Measurements from ENCODE around the gene ROCK2.

Gene ROCK2

GRCh38 chr2:11344342-11344955 lies at the start of gene ROCK2:
Gene ROCK2 (minus strand): TSS chr2:11344636. CDS start chr2:11344136, 500 bp downstream.
- ATAC-seq (ENCODE audit: low read depth) (peak; percentile 74), DNase-seq (ENCODE audit: low spot score in 2 of 2) (peak; percentile 54 to 61)
- peak within 1 kb of the TSS; percentile 81 for H3K27ac Mint-ChIP-seq
- H3K9me3 Mint-ChIP-seq, result no peaks in the 10 kb centered on the region
- peaks cover 13% of the 10 kb centered on the region for H3K4me1 Mint-ChIP-seq
- H3K36me3 Mint-ChIP-seq, result no peaks in the 10 kb centered on the region
- peak within 1 kb of the TSS; percentile 96 for H3K4me3 Mint-ChIP-seq
- no peaks in the 10 kb centered on the region for H3K27me3 Mint-ChIP-seq

- no peak for DNase-seq (ENCODE audit: low spot score in 2 of 2)
- H3K36me3 Mint-ChIP-seq, result no peaks in the 10 kb centered on the region
- no peaks in the 10 kb centered on the region for H3K4me1 Mint-ChIP-seq
- no peaks in the 10 kb centered on the region for H3K9me3 Mint-ChIP-seq
- no peak overlapping the region for H3K4me3 Mint-ChIP-seq
- H3K27me3 Mint-ChIP-seq, result peaks cover 3% of the 10 kb centered on the region
- no peak for ATAC-seq (ENCODE audit: low read depth)
- H3K27ac Mint-ChIP-seq, result no peak overlapping the region
These were observed 49.3 kb upstream of the ROCK2 start for GRCh38 chr2:11393711-11394236.

- no peaks in the 10 kb centered on the region for H3K27me3 Mint-ChIP-seq
- no peaks in the 10 kb centered on the region for H3K9me3 Mint-ChIP-seq
- DNase-seq (ENCODE audit: low spot score in 2 of 2) (no peak), ATAC-seq (ENCODE audit: low read depth) (no peak)
- no peaks in the 10 kb centered on the region for H3K4me1 Mint-ChIP-seq
- no peak overlapping the region for H3K27ac Mint-ChIP-seq
- no peak overlapping the region for H3K4me3 Mint-ChIP-seq
- no peaks in the 10 kb centered on the region for H3K36me3 Mint-ChIP-seq
These were observed 47.5 kb upstream of the ROCK2 start for GRCh38 chr2:11391942-11392266.

- Mint-ChIP-seq H3K27me3 (peaks cover 1% of the 10 kb centered on the region), H3K36me3 (no peaks in the 10 kb centered on the region)
These were observed 45.9 kb upstream of the ROCK2 start for GRCh38 chr2:11390399-11390658.

GRCh38 chr2:11389551-11390398 lies 45.3 kb upstream of the ROCK2 start:
- H3K27me3 Mint-ChIP-seq, result peaks cover 1% of the 10 kb centered on the region
- no peaks in the 10 kb centered on the region for H3K4me1 Mint-ChIP-seq
- H3K36me3 Mint-ChIP-seq, result no peaks in the 10 kb centered on the region
- no peak for DNase-seq (ENCODE audit: low spot score in 2 of 2)
- no peak overlapping the region for H3K4me3 Mint-ChIP-seq
- no peak for ATAC-seq (ENCODE audit: low read depth)
- no peak overlapping the region for H3K27ac Mint-ChIP-seq
- no peaks in the 10 kb centered on the region for H3K9me3 Mint-ChIP-seq

More at GRCh38 chr2:11390399-11390658, 45.9 kb upstream of the ROCK2 start:
- DNase-seq (ENCODE audit: low spot score in 2 of 2) (no peak), ATAC-seq (ENCODE audit: low read depth) (no peak)
- H3K4me1 Mint-ChIP-seq, result no peaks in the 10 kb centered on the region
- no peaks in the 10 kb centered on the region for H3K9me3 Mint-ChIP-seq
- no peak overlapping the region for H3K27ac Mint-ChIP-seq
- no peak overlapping the region for H3K4me3 Mint-ChIP-seq

- DNase-seq (ENCODE audit: low spot score in 2 of 2), result no peak
- no peaks in the 10 kb centered on the region for H3K36me3 Mint-ChIP-seq
- H3K27ac Mint-ChIP-seq, result no peak overlapping the region
- no peaks in the 10 kb centered on the region for H3K4me1 Mint-ChIP-seq
- peaks cover 1% of the 10 kb centered on the region for H3K27me3 Mint-ChIP-seq
- no peaks in the 10 kb centered on the region for H3K9me3 Mint-ChIP-seq
- no peak for ATAC-seq (ENCODE audit: low read depth)
- H3K4me3 Mint-ChIP-seq, result no peak overlapping the region
These were observed 44.6 kb upstream of the ROCK2 start for GRCh38 chr2:11389052-11389420.

- Mint-ChIP-seq H3K27ac (no peak overlapping the region), H3K4me3 (no peak overlapping the region), H3K36me3 (no peaks in the 10 kb centered on the region), H3K4me1 (no peaks in the 10 kb centered on the region), H3K27me3 (peaks cover 1% of the 10 kb centered on the region), H3K9me3 (no peaks in the 10 kb centered on the region)
- ATAC-seq (ENCODE audit: low read depth) (peak; percentile 31), DNase-seq (ENCODE audit: low spot score in 2 of 2) (no peak)
These were observed 44.0 kb upstream of the ROCK2 start for GRCh38 chr2:11388262-11389051.

GRCh38 chr2:11387843-11388242 lies 43.4 kb upstream of the ROCK2 start:
- H3K27me3 Mint-ChIP-seq, result peaks cover 1% of the 10 kb centered on the region
- ATAC-seq (ENCODE audit: low read depth) (no peak), DNase-seq (ENCODE audit: low spot score in 2 of 2) (no peak)
- H3K9me3 Mint-ChIP-seq, result no peaks in the 10 kb centered on the region
- no peak overlapping the region for H3K4me3 Mint-ChIP-seq
- no peak overlapping the region for H3K27ac Mint-ChIP-seq
- no peaks in the 10 kb centered on the region for H3K4me1 Mint-ChIP-seq
- no peaks in the 10 kb centered on the region for H3K36me3 Mint-ChIP-seq

- H3K9me3 Mint-ChIP-seq, result no peaks in the 10 kb centered on the region
These were observed 42.6 kb upstream of the ROCK2 start for GRCh38 chr2:11387100-11387390.

GRCh38 chr2:11385847-11386246 lies 41.4 kb upstream of the ROCK2 start:
- Mint-ChIP-seq H3K4me3 (no peak overlapping the region), H3K27me3 (peaks cover 1% of the 10 kb centered on the region), H3K9me3 (no peaks in the 10 kb centered on the region), H3K27ac (no peak overlapping the region), H3K36me3 (no peaks in the 10 kb centered on the region), H3K4me1 (peaks cover 3% of the 10 kb centered on the region)
- no peak for ATAC-seq (ENCODE audit: low read depth)
- DNase-seq (ENCODE audit: low spot score in 2 of 2), result no peak

More at GRCh38 chr2:11387100-11387390, 42.6 kb upstream of the ROCK2 start:
- Mint-ChIP-seq H3K27ac (no peak overlapping the region), H3K4me1 (no peaks in the 10 kb centered on the region), H3K36me3 (no peaks in the 10 kb centered on the region), H3K4me3 (no peak overlapping the region), H3K27me3 (peaks cover 1% of the 10 kb centered on the region)
- no peak for DNase-seq (ENCODE audit: low spot score in 2 of 2)
- ATAC-seq (ENCODE audit: low read depth), result no peak

GRCh38 chr2:11385216-11385615 lies 40.8 kb upstream of the ROCK2 start:
- no peak overlapping the region for H3K4me3 Mint-ChIP-seq
- no peaks in the 10 kb centered on the region for H3K36me3 Mint-ChIP-seq
- no peak for DNase-seq (ENCODE audit: low spot score in 2 of 2)
- H3K4me1 Mint-ChIP-seq, result peaks cover 3% of the 10 kb centered on the region
- peaks cover 1% of the 10 kb centered on the region for H3K27me3 Mint-ChIP-seq
- H3K27ac Mint-ChIP-seq, result no peak overlapping the region
- no peaks in the 10 kb centered on the region for H3K9me3 Mint-ChIP-seq
- no peak for ATAC-seq (ENCODE audit: low read depth)

- ATAC-seq (ENCODE audit: low read depth), result no peak
- Mint-ChIP-seq H3K27me3 (no peaks in the 10 kb centered on the region), H3K4me1 (peaks cover 15% of the 10 kb centered on the region), H3K36me3 (no peaks in the 10 kb centered on the region), H3K9me3 (no peaks in the 10 kb centered on the region), H3K4me3 (no peak overlapping the region), H3K27ac (no peak overlapping the region)
- no peak for DNase-seq (ENCODE audit: low spot score in 2 of 2)
These were observed 35.1 kb upstream of the ROCK2 start for GRCh38 chr2:11379558-11379957.

- no peaks in the 10 kb centered on the region for H3K9me3 Mint-ChIP-seq
- peaks cover 29% of the 10 kb centered on the region for H3K4me1 Mint-ChIP-seq
- no peaks in the 10 kb centered on the region for H3K27me3 Mint-ChIP-seq
- DNase-seq (ENCODE audit: low spot score in 2 of 2), result peak; percentile 22 to 38
- peak; percentile 89 for ATAC-seq (ENCODE audit: low read depth)
- H3K27ac Mint-ChIP-seq, result no peak overlapping the region
- peak overlapping the region; percentile 47 for H3K4me3 Mint-ChIP-seq
- no peaks in the 10 kb centered on the region for H3K36me3 Mint-ChIP-seq
These were observed 33.6 kb upstream of the ROCK2 start for GRCh38 chr2:11377928-11378545.

GRCh38 chr2:11376071-11376470 lies 31.6 kb upstream of the ROCK2 start:
- no peak for DNase-seq (ENCODE audit: low spot score in 2 of 2)
- Mint-ChIP-seq H3K27ac (peak overlapping the region; percentile 53), H3K4me3 (no peak overlapping the region), H3K4me1 (peaks cover 31% of the 10 kb centered on the region), H3K36me3 (no peaks in the 10 kb centered on the region), H3K9me3 (no peaks in the 10 kb centered on the region), H3K27me3 (no peaks in the 10 kb centered on the region)
- no peak for ATAC-seq (ENCODE audit: low read depth)
